Adrenal gland (tissue), 12 donors: ENCODE measurements around the gene KLHL22. TPM values are rescaled to one million over a fixed set of nuclear protein-coding genes. Genes with fewer than 3 reads are reported as not detected.
A peak's percentile ranks its signal among the peaks of the same experiment; 100 is the strongest.

Experiments
- DNase-seq, 7 donors: peaks; one replicate each; pipeline ENCODE4 v3.0.0-alpha.2; 2019 to 2020
- H3K27ac ChIP-seq, 5 donors: fragments of 200-600 bp; sonication (generic) in 4 of 5; 1 replicate in 3 of 5; 2 replicates in 2 of 5; pipeline versions ENCODE4 v1.5.1 to v1.8.0; 2016 to 2020; ENCODE audit warnings: mild to moderate bottlenecking in 1 of 5
- H3K27me3 ChIP-seq: fragments of 200-600 bp; 2 replicates; pipeline ENCODE4 v1.8.0; 2021
- H3K36me3 ChIP-seq, 2 donors: fragments of 200-600 bp; replicated peaks in 1 of 2; 1 replicate in 1 of 2; 2 replicates in 1 of 2; pipeline versions ENCODE4 v1.5.1 to v1.8.0; 2018 to 2022
- H3K4me1 ChIP-seq, 2 donors: fragments of 200-600 bp; replicated peaks in 1 of 2; 1 replicate in 1 of 2; 2 replicates in 1 of 2; pipeline versions ENCODE4 v1.5.1 to v1.8.0; 2018 to 2021
- H3K4me3 ChIP-seq, 4 donors: fragments of 200-600 bp; sonication (generic) in 3 of 4; one replicate each; pipeline ENCODE4 v1.5.1; 2016 to 2018
- H3K9me3 ChIP-seq, 3 donors: fragments of 200-600 bp; sonication (generic) in 1 of 3; replicated peaks in 1 of 3; 1 replicate in 2 of 3; 2 replicates in 1 of 3; pipeline versions ENCODE4 v1.5.1 to v1.8.0; 2016 to 2021
- CTCF ChIP-seq, 6 experiments: fragments of 450-650 bp in 4 of 6; fragments of 200-600 bp in 2 of 6; sonication (generic) in 1 of 6; IDR thresholded peaks; 1 replicate in 5 of 6; 2 replicates in 1 of 6; pipeline versions ENCODE4 v1.5.1 to v1.8.0; 2016 to 2021; ENCODE audit warnings: antibody characterized with exemption in 6 of 6, mild to moderate bottlenecking in 2 of 6, moderate library complexity in 1 of 6
- POLR2A ChIP-seq, 2 donors: fragments of 450-650 bp; IDR thresholded peaks; one replicate each; pipeline ENCODE4 v1.6.1; 2017; ENCODE audit warnings: antibody characterized with exemption in 2 of 2, mild to moderate bottlenecking in 2 of 2, moderate library complexity in 1 of 2
- WGBS, 4 donors: extraction: QIAGEN DNeasy Blood & Tissue Kit in 2 of 4; methylation state at CpG; one replicate each; pipeline versions ENCODE4 v1.1.5 to v1.1.7; 2013 to 2017; 5-methylcytosine and 5-hydroxymethylcytosine counted together
- intact Hi-C, 2 donors: fragments of 100-400 bp; cut with DNase I; formaldehyde crosslinking; loops; one replicate each; pipeline versions ENCODE4 v1.14.1 to v1.15.0; 2022 to 2023
- polyA plus RNA-seq, 3 donors: library from polyadenylated mRNA; stranded (reverse); fragments of 200-250 nt in 2 of 3; fragments of 350-450 nt in 1 of 3; fragmentation: Illumina TruSeq in 1 of 3; extraction: RNeasy Lipid Tissue Mini Kit (QIAGEN cat#74804) in 1 of 3; gene quantifications; one replicate each; pipeline ENCODE4 v1.2.3, GENCODE V29; 2013 to 2014
- total RNA-seq, 9 donors: library from RNA; depleted of rRNA in 4 of 9; stranded (reverse); fragments of >200 nt in 4 of 9; fragments of 120-200 nt in 1 of 9; fragmentation: NEBNext Ultra II Directional in 1 of 9; extraction: Animal tissue kit (Norgen Biotek cat#: 25700) in 1 of 9; gene quantifications; one replicate each; pipeline versions ENCODE4 v1.1.0 to v1.2.4, GENCODE V29; 2013 to 2023
- donor health status: healthy with polysubstance abuse.
- donor health status: Bipolar disorder and iron deficiency.
- donor health status: DM: yes; HTN: yes; CAD: no.
- donor health status: DM: no; HTN: no; CAD: no.
- donor health status: DM: no; HTN: no; CAD: no.
- donor health status: DM: yes; HTN: yes; CAD: no.

Gene KLHL22
- total and polyA plus RNA-seq, 12 donors = 15.3 to 38.8 (median 27.6) TPM

GRCh38 chr22:20427104-20427944 lies 68.3 kb downstream of the KLHL22 start:
- no peaks in the 10 kb centered on the region for H3K36me3 ChIP-seq
- intact Hi-C loops = loop anchor here in 1 of 2 donors (10.0 kb wide), 1 partner anchor 137 kb away; no protein-coding TSS in a partner anchor
- TF ChIP-seq POLR2A (IDR thresholded peaks at IDR 0.05) (no peak), CTCF (IDR thresholded peaks at IDR 0.05) (no peak)
- no peak overlapping the region for H3K27ac ChIP-seq
- WGBS, 4 donors = 82 to 97% (median 92%) methylated on average over 7 to 8 of the region's 8 CpGs
- no peak for DNase-seq
- H3K27me3 ChIP-seq = peaks cover 30% of the 10 kb centered on the region
- no peak overlapping the region for H3K4me3 ChIP-seq
- no peaks in the 10 kb centered on the region for H3K9me3 ChIP-seq
- peaks cover 12 to 38% of the 10 kb centered on the region in 2 donors for H3K4me1 ChIP-seq

GRCh38 chr22:20426259-20426615 lies 69.4 kb downstream of the KLHL22 start:
- Histone ChIP-seq H3K9me3 (no peaks in the 10 kb centered on the region), H3K4me1 (peaks cover 9 to 34% of the 10 kb centered on the region in 2 donors), H3K27ac (no peak overlapping the region), H3K4me3 (no peak overlapping the region), H3K27me3 (peaks cover 19% of the 10 kb centered on the region), H3K36me3 (no peaks in the 10 kb centered on the region)
- intact Hi-C loops = loop anchor here in 1 of 2 donors (10.0 kb wide), 1 partner anchor 139 kb away; no protein-coding TSS in a partner anchor
- no peak for DNase-seq
- WGBS, 4 donors = 60 to 72% (median 62%) methylated on average over 6 to 12 of the region's 12 CpGs
- TF ChIP-seq POLR2A (IDR thresholded peaks at IDR 0.05) = no peak
- no peak for TF ChIP-seq CTCF (IDR thresholded peaks at IDR 0.05)

- TF ChIP-seq CTCF (IDR thresholded peaks at IDR 0.05) = no peak
- no peak for TF ChIP-seq POLR2A (IDR thresholded peaks at IDR 0.05)
- DNase-seq = no peak
- Histone ChIP-seq H3K27ac (no peak overlapping the region), H3K36me3 (no peaks in the 10 kb centered on the region), H3K9me3 (no peaks in the 10 kb centered on the region), H3K4me3 (peak overlapping the region in 1 of 4 donors; percentile 32), H3K27me3 (peaks cover 18% of the 10 kb centered on the region), H3K4me1 (peaks cover 4 to 29% of the 10 kb centered on the region in 2 donors)
- 18 to 84% (median 22%) methylated on average over 5 to 96 of the region's 96 CpGs for WGBS, 4 donors
- intact Hi-C loops = loop anchor here in 1 of 2 donors (10.0 kb wide), 1 partner anchor 139 kb away; no protein-coding TSS in a partner anchor
Observed at GRCh38 chr22:20425566-20426258, 69.9 kb downstream of the KLHL22 start.

- Histone ChIP-seq H3K36me3 (no peaks in the 10 kb centered on the region), H3K9me3 (no peaks in the 10 kb centered on the region), H3K27me3 (peaks cover 13% of the 10 kb centered on the region), H3K4me1 (peaks cover 0 to 24% of the 10 kb centered on the region in 2 donors), H3K27ac (peak overlapping the region in 1 of 5 donors; percentile 38), H3K4me3 (peak overlapping the region in 1 of 4 donors; percentile 32)
- intact Hi-C loops = loop anchor here in 1 of 2 donors (10.0 kb wide), 1 partner anchor 140 kb away; no protein-coding TSS in a partner anchor
- TF ChIP-seq POLR2A (IDR thresholded peaks at IDR 0.05) (no peak), CTCF (IDR thresholded peaks at IDR 0.05) (no peak)
- DNase-seq = peak in 4 of 7 donors; percentile 42 to 65 (median 55)
- WGBS, 4 donors = 39 to 48% (median 42%) methylated on average over 15 to 59 of the region's 59 CpGs; no CpG with 5 or more reads in 1 of the 4 donors
Observed at GRCh38 chr22:20424932-20425565, 70.5 kb downstream of the KLHL22 start.
